WTC11 (cell line): Measurements from ENCODE around the gene COL11A1.

ENCODE experiments used
- ELF4 ChIP-seq: sonication (generic); formaldehyde crosslinking; IDR thresholded peaks from 2 replicates; pipeline ENCODE4 v1.8.1; 2022; ENCODE audit warnings: low read depth, mild to moderate bottlenecking, moderate library complexity, missing genetic modification reagents
- FOXJ3 ChIP-seq: sonication (generic); formaldehyde crosslinking; IDR thresholded peaks from 2 replicates; pipeline ENCODE4 v1.9.0; 2021; ENCODE audit warnings: missing genetic modification reagents, mild to moderate bottlenecking, borderline replicate concordance
- TF ChIP-seq, protein P1 (sequence below): sonication (generic); formaldehyde crosslinking; IDR thresholded peaks from 2 replicates; pipeline ENCODE4 v1.8.0; 2022; ENCODE audit warnings: mild to moderate bottlenecking, missing genetic modification reagents
- TF ChIP-seq, protein P2 (sequence below): sonication (generic); formaldehyde crosslinking; IDR thresholded peaks from 2 replicates; pipeline ENCODE4 v1.8.1; 2022; ENCODE audit warnings: low read depth, missing genetic modification reagents, borderline replicate concordance
- TF ChIP-seq, protein P3 (sequence below): fragments of 200-600 bp; IDR thresholded peaks from 2 replicates; pipeline ENCODE4 v1.8.0; 2022; ENCODE audit warnings: antibody characterized with exemption

DNA sequence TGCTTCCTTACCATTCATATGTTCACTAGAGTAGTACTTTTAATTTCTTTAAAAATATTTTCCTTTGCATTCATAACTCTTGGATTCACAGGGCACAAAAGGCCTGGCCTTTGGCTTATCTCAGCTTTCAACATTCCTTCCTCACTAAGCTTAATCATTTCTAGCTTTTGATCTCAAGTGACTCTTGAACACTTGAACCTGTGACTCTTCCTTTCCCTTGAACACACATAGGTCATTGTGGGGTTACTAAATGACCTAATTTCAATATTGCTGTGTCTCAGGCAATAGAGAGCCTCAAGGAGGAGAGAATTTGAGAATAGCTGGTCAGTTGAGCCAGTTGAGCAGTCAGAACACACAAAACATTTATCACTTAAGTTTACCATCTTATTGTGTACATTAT is 49.9 kb downstream of the COL11A1 start:
- TF ChIP-seq, protein P1, sequence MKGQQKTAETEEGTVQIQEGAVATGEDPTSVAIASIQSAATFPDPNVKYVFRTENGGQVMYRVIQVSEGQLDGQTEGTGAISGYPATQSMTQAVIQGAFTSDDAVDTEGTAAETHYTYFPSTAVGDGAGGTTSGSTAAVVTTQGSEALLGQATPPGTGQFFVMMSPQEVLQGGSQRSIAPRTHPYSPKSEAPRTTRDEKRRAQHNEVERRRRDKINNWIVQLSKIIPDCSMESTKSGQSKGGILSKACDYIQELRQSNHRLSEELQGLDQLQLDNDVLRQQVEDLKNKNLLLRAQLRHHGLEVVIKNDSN (CRISPR knock-in tag), result no peak
- TF ChIP-seq, protein P2, sequence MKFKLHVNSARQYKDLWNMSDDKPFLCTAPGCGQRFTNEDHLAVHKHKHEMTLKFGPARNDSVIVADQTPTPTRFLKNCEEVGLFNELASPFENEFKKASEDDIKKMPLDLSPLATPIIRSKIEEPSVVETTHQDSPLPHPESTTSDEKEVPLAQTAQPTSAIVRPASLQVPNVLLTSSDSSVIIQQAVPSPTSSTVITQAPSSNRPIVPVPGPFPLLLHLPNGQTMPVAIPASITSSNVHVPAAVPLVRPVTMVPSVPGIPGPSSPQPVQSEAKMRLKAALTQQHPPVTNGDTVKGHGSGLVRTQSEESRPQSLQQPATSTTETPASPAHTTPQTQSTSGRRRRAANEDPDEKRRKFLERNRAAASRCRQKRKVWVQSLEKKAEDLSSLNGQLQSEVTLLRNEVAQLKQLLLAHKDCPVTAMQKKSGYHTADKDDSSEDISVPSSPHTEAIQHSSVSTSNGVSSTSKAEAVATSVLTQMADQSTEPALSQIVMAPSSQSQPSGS (CRISPR knock-in tag), result no peak
- TF ChIP-seq, protein P3, sequence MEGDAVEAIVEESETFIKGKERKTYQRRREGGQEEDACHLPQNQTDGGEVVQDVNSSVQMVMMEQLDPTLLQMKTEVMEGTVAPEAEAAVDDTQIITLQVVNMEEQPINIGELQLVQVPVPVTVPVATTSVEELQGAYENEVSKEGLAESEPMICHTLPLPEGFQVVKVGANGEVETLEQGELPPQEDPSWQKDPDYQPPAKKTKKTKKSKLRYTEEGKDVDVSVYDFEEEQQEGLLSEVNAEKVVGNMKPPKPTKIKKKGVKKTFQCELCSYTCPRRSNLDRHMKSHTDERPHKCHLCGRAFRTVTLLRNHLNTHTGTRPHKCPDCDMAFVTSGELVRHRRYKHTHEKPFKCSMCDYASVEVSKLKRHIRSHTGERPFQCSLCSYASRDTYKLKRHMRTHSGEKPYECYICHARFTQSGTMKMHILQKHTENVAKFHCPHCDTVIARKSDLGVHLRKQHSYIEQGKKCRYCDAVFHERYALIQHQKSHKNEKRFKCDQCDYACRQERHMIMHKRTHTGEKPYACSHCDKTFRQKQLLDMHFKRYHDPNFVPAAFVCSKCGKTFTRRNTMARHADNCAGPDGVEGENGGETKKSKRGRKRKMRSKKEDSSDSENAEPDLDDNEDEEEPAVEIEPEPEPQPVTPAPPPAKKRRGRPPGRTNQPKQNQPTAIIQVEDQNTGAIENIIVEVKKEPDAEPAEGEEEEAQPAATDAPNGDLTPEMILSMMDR, result no peak
- TF ChIP-seq FOXJ3 (CRISPR knock-in tag) (no peak), ELF4 (CRISPR knock-in tag) (no peak)
